HepG2 (cell line): ENCODE measurements around the gene NCDN. TPM values are rescaled to one million over a fixed set of nuclear protein-coding genes. Genes with fewer than 3 reads are reported as not detected.

Source experiments
- ATAC-seq: fragments of 200-7000 bp; cut with Tn5 transposase; 3 replicates; pipeline ENCODE4 v1.9.1; 2020; ENCODE audit warnings: mild to moderate bottlenecking, moderate library complexity
- BruUV-seq: library from RNA; stranded (reverse); fragments of 400-500 nt; replicated peaks from 2 replicates; lab custom pipeline; 2021; lab: Mats Ljungman, UMichigan
- CTCF ChIA-PET: fragments of 300-600 bp; formaldehyde crosslinking; extraction: SDS; loops from one replicate; lab custom pipeline; 2021; ENCODE audit warnings: low total read pairs, inconsistent platforms, low intra/inter-chr PET ratio; lab: Yijun Ruan, JAX
- POLR2A ChIA-PET: fragments of 350-600 bp; sonication (Branson Sonifier 250); formaldehyde crosslinking; loops from one replicate; lab custom pipeline; 2020; ENCODE audit warnings: antibody characterized with exemption, inconsistent platforms; lab: Yijun Ruan, JAX
- DNase-seq: peaks from one replicate; pipeline ENCODE4 v3.0.0-alpha.2; 2015; ENCODE audit warnings: low spot score
- FAIRE-seq: peaks from 3 replicates; lab custom pipeline; 2011; peaks lifted over from hg19 to GRCh38; lab: Jason Lieb, UNC
- H2AFZ ChIP-seq: one replicate; pipeline ENCODE4 v1.6.1; 2011; ENCODE audit warnings: low read length, inconsistent platforms
- H3K27ac ChIP-seq: fragments of 300-600 bp; 3 replicates; pipeline ENCODE4 v1.8.0; 2011; ENCODE audit warnings: mixed run types, mild to moderate bottlenecking, mixed read lengths, low read length, inconsistent platforms; ENCODE audit not compliant: insufficient read depth; ENCODE audit errors: extremely low read length
- H3K27me3 ChIP-seq, 2 experiments: fragments of 200-600 bp in 1 of 2; 2 replicates in 1 of 2; 3 replicates in 1 of 2; pipeline versions ENCODE4 v1.6.0 to v1.8.0; 2011; ENCODE audit warnings: low read length in 2 of 2, mild to moderate bottlenecking in 2 of 2, moderate library complexity in 2 of 2, inconsistent platforms in 1 of 2; ENCODE audit not compliant: insufficient read depth in 2 of 2, control insufficient read depth in 1 of 2
- H3K36me3 ChIP-seq, 2 experiments: fragments of 200-600 bp in 1 of 2; replicated peaks in 1 of 2; 2 replicates in 1 of 2; 3 replicates in 1 of 2; pipeline versions ENCODE4 v1.5.1 to v1.8.0; 2011; ENCODE audit warnings: low read length in 2 of 2, inconsistent platforms in 1 of 2; ENCODE audit not compliant: insufficient read depth in 2 of 2, control insufficient read depth in 1 of 2
- H3K4me1 ChIP-seq: 2 replicates; pipeline ENCODE4 v1.5.1; 2012; ENCODE audit warnings: low read length, inconsistent platforms; ENCODE audit not compliant: insufficient read depth
- H3K4me2 ChIP-seq: 2 replicates; pipeline ENCODE4 v1.6.0; 2011; ENCODE audit warnings: low read depth, low read length, inconsistent platforms
- H3K4me3 ChIP-seq, 3 experiments: fragments of 200-600 bp in 1 of 3; sonication (generic), shearing (Covaris generic) in 1 of 3; replicated peaks in 1 of 3; 2 replicates each; pipeline ENCODE4 v1.5.1; 2011 to 2016; ENCODE audit warnings: low read length in 3 of 3, inconsistent platforms in 2 of 3, low read depth in 2 of 3, mild to moderate bottlenecking in 2 of 3, control low read depth in 1 of 3, mixed read lengths in 1 of 3; ENCODE audit not compliant: insufficient read depth in 1 of 3
- H3K79me2 ChIP-seq: one replicate; pipeline ENCODE4 v1.6.1; 2011; ENCODE audit warnings: low read length, inconsistent platforms; ENCODE audit not compliant: insufficient read depth
- H3K9ac ChIP-seq: 2 replicates; pipeline ENCODE4 v1.6.0; 2011; ENCODE audit warnings: mild to moderate bottlenecking, low read depth, low read length, inconsistent platforms; ENCODE audit not compliant: insufficient read depth
- H3K9me3 ChIP-seq: 2 replicates; pipeline ENCODE4 v1.5.1; 2012; ENCODE audit warnings: mild to moderate bottlenecking, low read length
- H4K20me1 ChIP-seq: 2 replicates; pipeline ENCODE4 v1.6.0; 2011; ENCODE audit warnings: inconsistent platforms, mild to moderate bottlenecking, low read length, moderate library complexity; ENCODE audit not compliant: insufficient read depth
- CSRNP2 ChIP-seq: sonication (generic); formaldehyde crosslinking; conservative IDR thresholded peaks from 2 replicates; pipeline ENCODE4 v1.8.0; 2022; ENCODE audit warnings: low read depth, missing genetic modification reagents
- CTCF ChIP-seq: sonication (generic); formaldehyde crosslinking; IDR thresholded peaks from 2 replicates; pipeline ENCODE4 v1.5.0; 2020; ENCODE audit warnings: mild to moderate bottlenecking, missing genetic modification reagents, moderate library complexity
- HOXD1 ChIP-seq: sonication (generic); formaldehyde crosslinking; IDR thresholded peaks from 2 replicates; pipeline ENCODE4 v1.5.0; 2020; ENCODE audit warnings: missing genetic modification reagents
- IRF2 ChIP-seq: IDR thresholded peaks from 2 replicates; pipeline ENCODE4 v1.6.1; 2018; ENCODE audit warnings: missing genetic modification reagents, missing compliant biosample characterization
- ISL2 ChIP-seq: sonication (generic); formaldehyde crosslinking; IDR thresholded peaks from 2 replicates; pipeline ENCODE4 v1.5.0; 2020; ENCODE audit warnings: missing genetic modification reagents
- ONECUT2 ChIP-seq: sonication (generic); formaldehyde crosslinking; IDR thresholded peaks from 2 replicates; pipeline ENCODE4 v1.4.0; 2020; ENCODE audit warnings: missing genetic modification reagents
- POLR2G ChIP-seq: fragments of 200-400 bp; formaldehyde crosslinking; IDR thresholded peaks from 2 replicates; pipeline ENCODE4 v1.6.1; 2018; ENCODE audit warnings: mild to moderate bottlenecking, low read depth, low read length, moderate library complexity
- STAG1 ChIP-seq: sonication (generic); formaldehyde crosslinking; IDR thresholded peaks from 2 replicates; pipeline ENCODE4 v1.4.0; 2020; ENCODE audit warnings: missing genetic modification reagents
- TARDBP ChIP-seq: sonication (generic); formaldehyde crosslinking; IDR thresholded peaks from 2 replicates; pipeline ENCODE4 v1.8.0; 2022; ENCODE audit warnings: mild to moderate bottlenecking, missing genetic modification reagents
- TFAP4 ChIP-seq: sonication (generic); IDR thresholded peaks from 2 replicates; pipeline ENCODE4 v1.6.1; 2016; ENCODE audit warnings: low read depth, borderline replicate concordance
- U2AF2 ChIP-seq: fragments of 200-400 bp; formaldehyde crosslinking; IDR thresholded peaks from 2 replicates; pipeline ENCODE4 v1.6.1; 2017; ENCODE audit warnings: low read depth, mild to moderate bottlenecking, low read length
- YY1 ChIP-seq: IDR thresholded peaks from 2 replicates; pipeline ENCODE4 v1.6.1; 2011; ENCODE audit warnings: low read length, low read depth, moderate library complexity, mild to moderate bottlenecking; ENCODE audit not compliant: insufficient read depth, insufficient replicate concordance
- ZEB1 ChIP-seq: IDR thresholded peaks from 2 replicates; pipeline ENCODE4 v1.6.1; 2012; ENCODE audit warnings: mild to moderate bottlenecking, low read depth, inconsistent platforms; ENCODE audit not compliant: insufficient replicate concordance
- ZKSCAN5 ChIP-seq: sonication (generic); formaldehyde crosslinking; IDR thresholded peaks from 2 replicates; pipeline ENCODE4 v1.5.1; 2020; ENCODE audit warnings: mild to moderate bottlenecking, missing genetic modification reagents
- ZNF605 ChIP-seq: sonication (generic); formaldehyde crosslinking; IDR thresholded peaks from 2 replicates; pipeline ENCODE4 v1.8.0; 2022; ENCODE audit warnings: mild to moderate bottlenecking, missing genetic modification reagents
- ZNF670 ChIP-seq: sonication (generic); formaldehyde crosslinking; IDR thresholded peaks from 2 replicates; pipeline ENCODE4 v1.8.0; 2022; ENCODE audit warnings: mild to moderate bottlenecking, missing genetic modification reagents, borderline replicate concordance
- ZNF720 ChIP-seq: sonication (generic); formaldehyde crosslinking; IDR thresholded peaks from 2 replicates; pipeline ENCODE4 v1.4.0; 2020; ENCODE audit warnings: missing genetic modification reagents
- ZNF766 ChIP-seq: sonication (generic); formaldehyde crosslinking; IDR thresholded peaks from 2 replicates; pipeline ENCODE4 v1.5.0; 2020; ENCODE audit warnings: missing genetic modification reagents, borderline replicate concordance
- ZUFSP ChIP-seq: sonication (generic); formaldehyde crosslinking; IDR thresholded peaks from 2 replicates; pipeline ENCODE4 v1.9.0; 2021; ENCODE audit warnings: missing genetic modification reagents, mild to moderate bottlenecking, borderline replicate concordance
- in situ Hi-C: cut with HindIII; loops from 2 replicates; pipeline ENCODE4 v1.10.0; 2017; ENCODE audit warnings: low pct_unique_long_range_greater_than_20kb; ENCODE audit not compliant: extremely low pct_ligation_motif_present
- intact Hi-C: fragments of 100-400 bp; cut with micrococcal nuclease; formaldehyde crosslinking; loops from one replicate; pipeline ENCODE4 v1.10.0; 2022; ENCODE audit not compliant: unreplicated experiment
- polyA plus RNA-seq, 8 experiments: library from polyadenylated mRNA; depleted of rRNA in 3 of 8; stranded (reverse) in 7 of 8; unstranded in 1 of 8; fragments of >200 nt; fragmentation: Illumina TruSeq in 4 of 8; extraction: Trizol in 4 of 8; gene quantifications; 2 replicates each; pipeline versions ENCODE4 v1.2.1 to v1.2.3, GENCODE V29; 2011 to 2016; ENCODE audit warnings: low read depth in 4 of 8, missing spikeins in 1 of 8, mixed read lengths in 1 of 8; ENCODE audit not compliant: insufficient read depth in 1 of 8
- total RNA-seq, 5 experiments: library from RNA; depleted of rRNA; stranded (reverse); fragments of >200 nt; fragmentation: Illumina TruSeq; extraction: Trizol; gene quantifications; 2 replicates each; pipeline ENCODE4 v1.2.3, GENCODE V29; 2016; ENCODE audit warnings: low read depth in 1 of 5

Gene NCDN
- total and polyA plus RNA-seq, 2 of the 13 experiments (the other 11 are each of a cell fraction or from before 2014, with no cell fraction given), result 6.6 to 9.3 TPM

GRCh38 chr1:35507947-35508346 is 49.7 kb upstream of the NCDN start:
- in situ Hi-C loops (no loop called here), intact Hi-C loops (no loop called here)
- H3K9ac ChIP-seq, result no peak overlapping the region
- no peaks in the 10 kb centered on the region for H3K9me3 ChIP-seq
- 0 out of 2 replicates have a peak, but pooled peaks cover 3% of the 10 kb centered on the region for H4K20me1 ChIP-seq
- H3K27ac ChIP-seq, result no peak overlapping the region
- H3K36me3 ChIP-seq, result peaks cover 9 to 27% of the 10 kb centered on the region in 2 experiments; a peak in 4 of 5 replicates
- no peak overlapping the region for H3K4me2 ChIP-seq
- BruUV-seq, result no TSS peak
- POLR2A ChIA-PET, result no interaction called here
- peaks cover 14% of the 10 kb centered on the region for H3K4me1 ChIP-seq
- DNase-seq (no peak), FAIRE-seq (no peak), ATAC-seq (no peak)
- no peak overlapping the region for H2AFZ ChIP-seq
- peaks cover 6% of the 10 kb centered on the region for H3K79me2 ChIP-seq
- H3K27me3 ChIP-seq, result no peaks in the 10 kb centered on the region
- TF ChIP-seq TFAP4 (no peak), ZNF670 (no peak), IRF2 (CRISPR knock-in tag) (no peak), ONECUT2 (CRISPR knock-in tag) (no peak), ZNF720 (CRISPR knock-in tag) (no peak), ZNF605 (CRISPR knock-in tag) (no peak), STAG1 (CRISPR knock-in tag) (no peak), HOXD1 (no peak), POLR2G (no peak), CSRNP2 (CRISPR knock-in tag) (no peak), ZUFSP (no peak), ZEB1 (no peak), ZKSCAN5 (CRISPR knock-in tag) (no peak), YY1 (no peak), ZNF766 (no peak), CTCF (CRISPR knock-in tag) (no peak), TARDBP (CRISPR knock-in tag) (no peak), ISL2 (CRISPR knock-in tag) (no peak), U2AF2 (no peak)
- CTCF ChIA-PET, result no interaction called here
- no peak overlapping the region for H3K4me3 ChIP-seq
